HepG2 (cell line): ENCODE data around the gene PIWIL1. TPM values are rescaled to one million over a fixed set of nuclear protein-coding genes. Genes with fewer than 3 reads are reported as not detected.

Experiments
- ATAC-seq: fragments of 200-7000 bp; cut with Tn5 transposase; 3 replicates; pipeline ENCODE4 v1.9.1; 2020; ENCODE audit warnings: mild to moderate bottlenecking, moderate library complexity
- BruUV-seq: library from RNA; stranded (reverse); fragments of 400-500 nt; replicated peaks from 2 replicates; lab custom pipeline; 2021; lab: Mats Ljungman, UMichigan
- CTCF ChIA-PET: fragments of 300-600 bp; formaldehyde crosslinking; extraction: SDS; loops from one replicate; lab custom pipeline; 2021; ENCODE audit warnings: low total read pairs, inconsistent platforms, low intra/inter-chr PET ratio; lab: Yijun Ruan, JAX
- POLR2A ChIA-PET: fragments of 350-600 bp; sonication (Branson Sonifier 250); formaldehyde crosslinking; loops from one replicate; lab custom pipeline; 2020; ENCODE audit warnings: antibody characterized with exemption, inconsistent platforms; lab: Yijun Ruan, JAX
- DNase-seq: peaks from one replicate; pipeline ENCODE4 v3.0.0-alpha.2; 2015; ENCODE audit warnings: low spot score
- FAIRE-seq: peaks from 3 replicates; lab custom pipeline; 2011; peaks lifted over from hg19 to GRCh38; lab: Jason Lieb, UNC
- H2AFZ ChIP-seq: one replicate; pipeline ENCODE4 v1.6.1; 2011; ENCODE audit warnings: low read length, inconsistent platforms
- H3K27ac ChIP-seq: fragments of 300-600 bp; 3 replicates; pipeline ENCODE4 v1.8.0; 2011; ENCODE audit warnings: mixed run types, mild to moderate bottlenecking, mixed read lengths, low read length, inconsistent platforms; ENCODE audit not compliant: insufficient read depth; ENCODE audit errors: extremely low read length
- H3K27me3 ChIP-seq, 2 experiments: fragments of 200-600 bp in 1 of 2; 2 replicates in 1 of 2; 3 replicates in 1 of 2; pipeline versions ENCODE4 v1.6.0 to v1.8.0; 2011; ENCODE audit warnings: low read length in 2 of 2, mild to moderate bottlenecking in 2 of 2, moderate library complexity in 2 of 2, inconsistent platforms in 1 of 2; ENCODE audit not compliant: insufficient read depth in 2 of 2, control insufficient read depth in 1 of 2
- H3K36me3 ChIP-seq, 2 experiments: fragments of 200-600 bp in 1 of 2; replicated peaks in 1 of 2; 2 replicates in 1 of 2; 3 replicates in 1 of 2; pipeline versions ENCODE4 v1.5.1 to v1.8.0; 2011; ENCODE audit warnings: low read length in 2 of 2, inconsistent platforms in 1 of 2; ENCODE audit not compliant: insufficient read depth in 2 of 2, control insufficient read depth in 1 of 2
- H3K4me1 ChIP-seq: 2 replicates; pipeline ENCODE4 v1.5.1; 2012; ENCODE audit warnings: low read length, inconsistent platforms; ENCODE audit not compliant: insufficient read depth
- H3K4me2 ChIP-seq: 2 replicates; pipeline ENCODE4 v1.6.0; 2011; ENCODE audit warnings: low read depth, low read length, inconsistent platforms
- H3K4me3 ChIP-seq, 3 experiments: fragments of 200-600 bp in 1 of 3; sonication (generic), shearing (Covaris generic) in 1 of 3; replicated peaks in 1 of 3; 2 replicates each; pipeline ENCODE4 v1.5.1; 2011 to 2016; ENCODE audit warnings: low read length in 3 of 3, inconsistent platforms in 2 of 3, low read depth in 2 of 3, mild to moderate bottlenecking in 2 of 3, control low read depth in 1 of 3, mixed read lengths in 1 of 3; ENCODE audit not compliant: insufficient read depth in 1 of 3
- H3K79me2 ChIP-seq: one replicate; pipeline ENCODE4 v1.6.1; 2011; ENCODE audit warnings: low read length, inconsistent platforms; ENCODE audit not compliant: insufficient read depth
- H3K9ac ChIP-seq: 2 replicates; pipeline ENCODE4 v1.6.0; 2011; ENCODE audit warnings: mild to moderate bottlenecking, low read depth, low read length, inconsistent platforms; ENCODE audit not compliant: insufficient read depth
- H3K9me3 ChIP-seq: 2 replicates; pipeline ENCODE4 v1.5.1; 2012; ENCODE audit warnings: mild to moderate bottlenecking, low read length
- H4K20me1 ChIP-seq: 2 replicates; pipeline ENCODE4 v1.6.0; 2011; ENCODE audit warnings: inconsistent platforms, mild to moderate bottlenecking, low read length, moderate library complexity; ENCODE audit not compliant: insufficient read depth
- KLF13 ChIP-seq: sonication (generic); formaldehyde crosslinking; IDR thresholded peaks from 2 replicates; pipeline ENCODE4 v1.4.0; 2020; ENCODE audit warnings: mild to moderate bottlenecking, missing genetic modification reagents
- MTF1 ChIP-seq: sonication (generic); formaldehyde crosslinking; IDR thresholded peaks from 2 replicates; pipeline ENCODE4 v1.5.0; 2020; ENCODE audit warnings: missing genetic modification reagents
- PITX1 ChIP-seq: sonication (generic); formaldehyde crosslinking; IDR thresholded peaks from 2 replicates; pipeline ENCODE4 v1.5.1; 2020; ENCODE audit warnings: mild to moderate bottlenecking, missing genetic modification reagents
- SNRNP70 ChIP-seq: fragments of 200-400 bp; formaldehyde crosslinking; IDR thresholded peaks from 2 replicates; pipeline ENCODE4 v1.6.1; 2017; ENCODE audit warnings: mild to moderate bottlenecking, low read depth, low read length, moderate library complexity
- TAF1 ChIP-seq: sonication (generic); formaldehyde crosslinking; IDR thresholded peaks from 2 replicates; pipeline ENCODE4 v1.4.0; 2020; ENCODE audit warnings: missing genetic modification reagents
- ZBTB21 ChIP-seq: sonication (generic); formaldehyde crosslinking; IDR thresholded peaks from 2 replicates; pipeline ENCODE4 v1.4.0; 2020; ENCODE audit warnings: missing genetic modification reagents
- ZNF335 ChIP-seq: sonication (generic); formaldehyde crosslinking; IDR thresholded peaks from 2 replicates; pipeline ENCODE4 v1.4.0; 2020; ENCODE audit warnings: missing genetic modification reagents
- ZNF343 ChIP-seq: sonication (generic); formaldehyde crosslinking; IDR thresholded peaks from 2 replicates; pipeline ENCODE4 v1.4.0; 2020; ENCODE audit warnings: mild to moderate bottlenecking, missing genetic modification reagents
- ZNF746 ChIP-seq: sonication (generic); formaldehyde crosslinking; IDR thresholded peaks from 2 replicates; pipeline ENCODE4 v1.8.0; 2022; ENCODE audit warnings: mild to moderate bottlenecking, missing genetic modification reagents
- ZNF782 ChIP-seq: sonication (generic); formaldehyde crosslinking; IDR thresholded peaks from 2 replicates; pipeline ENCODE4 v1.4.0; 2020; ENCODE audit warnings: missing genetic modification reagents, mild to moderate bottlenecking, borderline replicate concordance
- WGBS: methylation state at CpG from one replicate; pipeline ENCODE4 v1.1.6; 2017; ENCODE audit warnings: low lambda C conversion rate; 5-methylcytosine and 5-hydroxymethylcytosine counted together
- in situ Hi-C: cut with HindIII; loops from 2 replicates; pipeline ENCODE4 v1.10.0; 2017; ENCODE audit warnings: low pct_unique_long_range_greater_than_20kb; ENCODE audit not compliant: extremely low pct_ligation_motif_present
- intact Hi-C: fragments of 100-400 bp; cut with micrococcal nuclease; formaldehyde crosslinking; loops from one replicate; pipeline ENCODE4 v1.10.0; 2022; ENCODE audit not compliant: unreplicated experiment
- polyA plus RNA-seq, 8 experiments: library from polyadenylated mRNA; depleted of rRNA in 3 of 8; stranded (reverse) in 7 of 8; unstranded in 1 of 8; fragments of >200 nt; fragmentation: Illumina TruSeq in 4 of 8; extraction: Trizol in 4 of 8; gene quantifications; 2 replicates each; pipeline versions ENCODE4 v1.2.1 to v1.2.3, GENCODE V29; 2011 to 2016; ENCODE audit warnings: low read depth in 4 of 8, missing spikeins in 1 of 8, mixed read lengths in 1 of 8; ENCODE audit not compliant: insufficient read depth in 1 of 8
- total RNA-seq, 5 experiments: library from RNA; depleted of rRNA; stranded (reverse); fragments of >200 nt; fragmentation: Illumina TruSeq; extraction: Trizol; gene quantifications; 2 replicates each; pipeline ENCODE4 v1.2.3, GENCODE V29; 2016; ENCODE audit warnings: low read depth in 1 of 5
- TF ChIP-seq, protein P1 (sequence below): sonication (generic); formaldehyde crosslinking; IDR thresholded peaks from 2 replicates; pipeline ENCODE4 v1.5.0; 2020; ENCODE audit warnings: missing genetic modification reagents
- TF ChIP-seq, protein P2 (sequence below): sonication (generic); formaldehyde crosslinking; IDR thresholded peaks from 2 replicates; pipeline ENCODE4 v1.4.0; 2020; ENCODE audit warnings: missing genetic modification reagents
- TF ChIP-seq, protein P3 (sequence below): sonication (generic); formaldehyde crosslinking; IDR thresholded peaks from 2 replicates; pipeline ENCODE4 v1.4.0; 2020; ENCODE audit warnings: missing genetic modification reagents
- TF ChIP-seq, protein P4 (sequence below): sonication (generic); formaldehyde crosslinking; conservative IDR thresholded peaks from 2 replicates; pipeline ENCODE4 v1.4.0; 2020; ENCODE audit warnings: missing genetic modification reagents
- TF ChIP-seq, protein P5 (sequence below): sonication (generic); formaldehyde crosslinking; IDR thresholded peaks from 2 replicates; pipeline ENCODE4 v1.4.0; 2020; ENCODE audit warnings: missing genetic modification reagents

PIWIL1 gene
- total and polyA plus RNA-seq, 2 of the 13 experiments (the other 11 are each of a cell fraction or from before 2014, with no cell fraction given), result not detected

DNA sequence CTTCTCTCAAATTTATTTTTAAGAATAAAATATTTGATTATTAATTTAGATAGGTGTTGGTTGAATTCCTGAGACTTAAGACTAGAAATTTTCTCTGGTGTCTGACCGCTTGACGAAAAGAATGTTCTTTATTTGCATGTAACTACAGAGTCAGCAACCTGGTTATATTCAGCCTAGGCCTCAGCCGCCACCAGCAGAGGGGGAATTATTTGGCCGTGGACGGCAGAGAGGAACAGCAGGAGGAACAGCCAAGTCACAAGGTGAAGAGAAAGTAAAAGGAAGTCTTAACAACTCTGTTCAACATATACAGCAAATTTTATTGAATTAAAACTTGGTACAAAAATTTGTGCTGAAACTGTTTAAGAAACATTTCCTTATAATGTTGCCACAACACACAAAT is 5.2 kb downstream of the PIWIL1 start:
- Histone ChIP-seq H3K9me3 (no peaks in the 10 kb centered on the region), H3K27me3 (peaks cover 0 to 12% of the 10 kb centered on the region in 2 experiments; a peak in 2 of 5 replicates), H4K20me1 (no peaks in the 10 kb centered on the region), H3K27ac (no peak overlapping the region), H3K79me2 (no peaks in the 10 kb centered on the region), H3K4me3 (no peak overlapping the region), H3K36me3 (no peaks in the 10 kb centered on the region), H2AFZ (no peak overlapping the region), H3K4me2 (no peak overlapping the region), H3K4me1 (no peaks in the 10 kb centered on the region), H3K9ac (no peak overlapping the region)
- intact Hi-C loops (no loop called here), in situ Hi-C loops (no loop called here)
- no peak for ATAC-seq
- POLR2A ChIA-PET, result no interaction called here
- FAIRE-seq, result no peak
- CTCF ChIA-PET, result no interaction called here
- WGBS, result 59% methylated on average over 5 of the region's 5 CpGs
- DNase-seq, result no peak
- TF ChIP-seq MTF1, result no peak
- no peak for TF ChIP-seq KLF13 (CRISPR knock-in tag)
- no peak for TF ChIP-seq TAF1 (CRISPR knock-in tag)
- no peak for TF ChIP-seq ZNF782 (CRISPR knock-in tag)
- TF ChIP-seq, protein P1, sequence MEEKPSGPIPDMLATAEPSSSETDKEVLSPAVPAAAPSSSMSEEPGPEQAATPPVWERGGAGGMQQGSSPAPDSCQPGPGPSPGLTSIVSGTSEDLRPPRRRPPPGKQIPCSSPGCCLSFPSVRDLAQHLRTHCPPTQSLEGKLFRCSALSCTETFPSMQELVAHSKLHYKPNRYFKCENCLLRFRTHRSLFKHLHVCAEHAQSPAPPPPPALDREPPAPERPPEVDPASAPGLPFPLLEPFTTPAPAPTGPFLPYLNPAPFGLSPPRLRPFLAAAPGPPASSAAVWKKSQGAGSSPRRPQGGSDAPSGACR (CRISPR knock-in tag), result no peak
- TF ChIP-seq, protein P2, sequence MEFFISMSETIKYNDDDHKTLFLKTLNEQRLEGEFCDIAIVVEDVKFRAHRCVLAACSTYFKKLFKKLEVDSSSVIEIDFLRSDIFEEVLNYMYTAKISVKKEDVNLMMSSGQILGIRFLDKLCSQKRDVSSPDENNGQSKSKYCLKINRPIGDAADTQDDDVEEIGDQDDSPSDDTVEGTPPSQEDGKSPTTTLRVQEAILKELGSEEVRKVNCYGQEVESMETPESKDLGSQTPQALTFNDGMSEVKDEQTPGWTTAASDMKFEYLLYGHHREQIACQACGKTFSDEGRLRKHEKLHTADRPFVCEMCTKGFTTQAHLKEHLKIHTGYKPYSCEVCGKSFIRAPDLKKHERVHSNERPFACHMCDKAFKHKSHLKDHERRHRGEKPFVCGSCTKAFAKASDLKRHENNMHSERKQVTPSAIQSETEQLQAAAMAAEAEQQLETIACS (CRISPR knock-in tag), result no peak
- TF ChIP-seq ZNF343 (CRISPR knock-in tag), result no peak
- TF ChIP-seq PITX1 (CRISPR knock-in tag), result no peak
- TF ChIP-seq, protein P3, sequence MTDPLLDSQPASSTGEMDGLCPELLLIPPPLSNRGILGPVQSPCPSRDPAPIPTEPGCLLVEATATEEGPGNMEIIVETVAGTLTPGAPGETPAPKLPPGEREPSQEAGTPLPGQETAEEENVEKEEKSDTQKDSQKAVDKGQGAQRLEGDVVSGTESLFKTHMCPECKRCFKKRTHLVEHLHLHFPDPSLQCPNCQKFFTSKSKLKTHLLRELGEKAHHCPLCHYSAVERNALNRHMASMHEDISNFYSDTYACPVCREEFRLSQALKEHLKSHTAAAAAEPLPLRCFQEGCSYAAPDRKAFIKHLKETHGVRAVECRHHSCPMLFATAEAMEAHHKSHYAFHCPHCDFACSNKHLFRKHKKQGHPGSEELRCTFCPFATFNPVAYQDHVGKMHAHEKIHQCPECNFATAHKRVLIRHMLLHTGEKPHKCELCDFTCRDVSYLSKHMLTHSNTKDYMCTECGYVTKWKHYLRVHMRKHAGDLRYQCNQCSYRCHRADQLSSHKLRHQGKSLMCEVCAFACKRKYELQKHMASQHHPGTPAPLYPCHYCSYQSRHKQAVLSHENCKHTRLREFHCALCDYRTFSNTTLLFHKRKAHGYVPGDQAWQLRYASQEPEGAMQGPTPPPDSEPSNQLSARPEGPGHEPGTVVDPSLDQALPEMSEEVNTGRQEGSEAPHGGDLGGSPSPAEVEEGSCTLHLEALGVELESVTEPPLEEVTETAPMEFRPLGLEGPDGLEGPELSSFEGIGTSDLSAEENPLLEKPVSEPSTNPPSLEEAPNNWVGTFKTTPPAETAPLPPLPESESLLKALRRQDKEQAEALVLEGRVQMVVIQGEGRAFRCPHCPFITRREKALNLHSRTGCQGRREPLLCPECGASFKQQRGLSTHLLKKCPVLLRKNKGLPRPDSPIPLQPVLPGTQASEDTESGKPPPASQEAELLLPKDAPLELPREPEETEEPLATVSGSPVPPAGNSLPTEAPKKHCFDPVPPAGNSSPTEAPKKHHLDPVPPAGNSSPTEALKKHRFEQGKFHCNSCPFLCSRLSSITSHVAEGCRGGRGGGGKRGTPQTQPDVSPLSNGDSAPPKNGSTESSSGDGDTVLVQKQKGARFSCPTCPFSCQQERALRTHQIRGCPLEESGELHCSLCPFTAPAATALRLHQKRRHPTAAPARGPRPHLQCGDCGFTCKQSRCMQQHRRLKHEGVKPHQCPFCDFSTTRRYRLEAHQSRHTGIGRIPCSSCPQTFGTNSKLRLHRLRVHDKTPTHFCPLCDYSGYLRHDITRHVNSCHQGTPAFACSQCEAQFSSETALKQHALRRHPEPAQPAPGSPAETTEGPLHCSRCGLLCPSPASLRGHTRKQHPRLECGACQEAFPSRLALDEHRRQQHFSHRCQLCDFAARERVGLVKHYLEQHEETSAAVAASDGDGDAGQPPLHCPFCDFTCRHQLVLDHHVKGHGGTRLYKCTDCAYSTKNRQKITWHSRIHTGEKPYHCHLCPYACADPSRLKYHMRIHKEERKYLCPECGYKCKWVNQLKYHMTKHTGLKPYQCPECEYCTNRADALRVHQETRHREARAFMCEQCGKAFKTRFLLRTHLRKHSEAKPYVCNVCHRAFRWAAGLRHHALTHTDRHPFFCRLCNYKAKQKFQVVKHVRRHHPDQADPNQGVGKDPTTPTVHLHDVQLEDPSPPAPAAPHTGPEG (CRISPR knock-in tag), result no peak
- no peak for TF ChIP-seq ZBTB21 (CRISPR knock-in tag)
- TF ChIP-seq, protein P4, sequence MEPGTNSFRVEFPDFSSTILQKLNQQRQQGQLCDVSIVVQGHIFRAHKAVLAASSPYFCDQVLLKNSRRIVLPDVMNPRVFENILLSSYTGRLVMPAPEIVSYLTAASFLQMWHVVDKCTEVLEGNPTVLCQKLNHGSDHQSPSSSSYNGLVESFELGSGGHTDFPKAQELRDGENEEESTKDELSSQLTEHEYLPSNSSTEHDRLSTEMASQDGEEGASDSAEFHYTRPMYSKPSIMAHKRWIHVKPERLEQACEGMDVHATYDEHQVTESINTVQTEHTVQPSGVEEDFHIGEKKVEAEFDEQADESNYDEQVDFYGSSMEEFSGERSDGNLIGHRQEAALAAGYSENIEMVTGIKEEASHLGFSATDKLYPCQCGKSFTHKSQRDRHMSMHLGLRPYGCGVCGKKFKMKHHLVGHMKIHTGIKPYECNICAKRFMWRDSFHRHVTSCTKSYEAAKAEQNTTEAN, result no peak
- TF ChIP-seq, protein P5, sequence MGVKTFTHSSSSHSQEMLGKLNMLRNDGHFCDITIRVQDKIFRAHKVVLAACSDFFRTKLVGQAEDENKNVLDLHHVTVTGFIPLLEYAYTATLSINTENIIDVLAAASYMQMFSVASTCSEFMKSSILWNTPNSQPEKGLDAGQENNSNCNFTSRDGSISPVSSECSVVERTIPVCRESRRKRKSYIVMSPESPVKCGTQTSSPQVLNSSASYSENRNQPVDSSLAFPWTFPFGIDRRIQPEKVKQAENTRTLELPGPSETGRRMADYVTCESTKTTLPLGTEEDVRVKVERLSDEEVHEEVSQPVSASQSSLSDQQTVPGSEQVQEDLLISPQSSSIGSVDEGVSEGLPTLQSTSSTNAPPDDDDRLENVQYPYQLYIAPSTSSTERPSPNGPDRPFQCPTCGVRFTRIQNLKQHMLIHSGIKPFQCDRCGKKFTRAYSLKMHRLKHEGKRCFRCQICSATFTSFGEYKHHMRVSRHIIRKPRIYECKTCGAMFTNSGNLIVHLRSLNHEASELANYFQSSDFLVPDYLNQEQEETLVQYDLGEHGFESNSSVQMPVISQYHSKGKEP (CRISPR knock-in tag), result no peak
- no peak for TF ChIP-seq SNRNP70
- no peak for TF ChIP-seq ZNF746 (CRISPR knock-in tag)
- TF ChIP-seq ZNF335, result no peak
- BruUV-seq, result no TSS peak
